Kidney (tissue), 14 donors: ENCODE measurements around the gene GABARAPL2. TPM values are rescaled to one million over a fixed set of nuclear protein-coding genes. Genes with fewer than 3 reads are reported as not detected.
A peak's percentile ranks its signal among the peaks of the same experiment; 100 is the strongest.
"Not testable (repeated sequence)": the region's sequence is repeated elsewhere in the genome, so short reads cannot be mapped to it uniquely, and the experiment has no call there.

ENCODE experiments used
- DNase-seq, 5 donors: peaks; one replicate each; pipeline ENCODE4 v3.0.0-alpha.2; 2013 to 2020
- FAIRE-seq: peaks from 2 replicates; lab custom pipeline; 2012; peaks lifted over from hg19 to GRCh38; lab: Jason Lieb, UNC
- H3K27ac ChIP-seq, 2 donors: one replicate each; pipeline ENCODE4 v1.7.0; 2013; ENCODE audit warnings: low read depth in 2 of 2, low read length in 2 of 2, inconsistent platforms in 1 of 2
- H3K27me3 ChIP-seq: one replicate; pipeline ENCODE4 v1.7.1; 2013; ENCODE audit warnings: low read length, inconsistent platforms; ENCODE audit not compliant: control insufficient read depth, insufficient read depth
- H3K36me3 ChIP-seq, 3 donors: one replicate each; pipeline versions ENCODE4 v1.7.0 to v1.7.1; 2013; ENCODE audit warnings: low read length in 3 of 3, control low read depth in 1 of 3, inconsistent platforms in 1 of 3; ENCODE audit not compliant: insufficient read depth in 3 of 3, control insufficient read depth in 2 of 3
- H3K4me1 ChIP-seq, 3 donors: one replicate each; pipeline versions ENCODE4 v1.7.0 to v1.7.1; 2013; ENCODE audit warnings: low read length in 3 of 3, inconsistent platforms in 1 of 3, low read depth in 1 of 3; ENCODE audit not compliant: control insufficient read depth in 2 of 3, insufficient read depth in 2 of 3
- H3K4me3 ChIP-seq, 3 donors: one replicate each; pipeline versions ENCODE4 v1.7.0 to v1.8.1; 2013; ENCODE audit warnings: low read length in 3 of 3, control low read depth in 1 of 3, inconsistent platforms in 1 of 3
- H3K9ac ChIP-seq, 3 donors: one replicate each; pipeline versions ENCODE4 v1.7.0 to v1.7.1; 2013; ENCODE audit warnings: low read length in 3 of 3, control low read depth in 1 of 3, inconsistent platforms in 1 of 3
- H3K9me3 ChIP-seq, 3 donors: one replicate each; pipeline versions ENCODE4 v1.7.0 to v1.7.1; 2013; ENCODE audit warnings: low read length in 3 of 3, control low read depth in 1 of 3, inconsistent platforms in 1 of 3; ENCODE audit not compliant: control insufficient read depth in 2 of 3, insufficient read depth in 1 of 3
- CTCF ChIP-seq: IDR thresholded peaks from 3 replicates; pipeline ENCODE4 v1.5.1; 2012; ENCODE audit warnings: mild to moderate bottlenecking, moderate library complexity, borderline replicate concordance; ENCODE audit not compliant: insufficient read depth; ENCODE audit errors: extremely low read depth
- intact Hi-C: fragments of 100-400 bp; cut with DNase I; formaldehyde crosslinking; loops from one replicate; pipeline ENCODE4 v1.11.1; 2022
- polyA plus RNA-seq: library from polyadenylated mRNA; stranded (reverse); fragments of 350-450 nt; fragmentation: Illumina TruSeq; extraction: RNeasy Lipid Tissue Mini Kit (QIAGEN cat#74804); gene quantifications from one replicate; pipeline ENCODE4 v1.2.3, GENCODE V29; 2014; ENCODE audit warnings: low read depth, low replicate concordance; ENCODE audit not compliant: insufficient read depth
- total RNA-seq: library from RNA; stranded (reverse); fragmentation: NEBNext Ultra II Directional; extraction: Animal tissue kit (Norgen Biotek cat#: 25700); gene quantifications from one replicate; pipeline ENCODE4 v1.2.1, GENCODE V29; 2021
- donor health status: control.
- donor health status: control.
- donor health status: control.
- donor health status: control.
- donor health status: control.
- donor health status: DM: yes; HTN: yes; CAD: no.
- donor health status: Normal renal cell carcinoma (clear cell type).

GABARAPL2 gene
- total and polyA plus RNA-seq, 2 donors from 2014 or later, result 116 to 247 TPM

- FAIRE-seq (no peak), DNase-seq (no peak)
- H3K36me3 ChIP-seq, result no peaks in the 10 kb centered on the region
- no peak overlapping the region for H3K27ac ChIP-seq
- H3K9ac ChIP-seq, result no peak overlapping the region
- H3K9me3 ChIP-seq, result no peaks in the 10 kb centered on the region
- H3K4me1 ChIP-seq, result no peaks in the 10 kb centered on the region
- intact Hi-C loops, result no loop called here
- H3K27me3 ChIP-seq, result no peaks in the 10 kb centered on the region
- TF ChIP-seq CTCF, result no peak
- no peak overlapping the region for H3K4me3 ChIP-seq
These were observed 19.9 kb upstream of the GABARAPL2 start for GRCh38 chr16:75546293-75546692.

GRCh38 chr16:75548456-75548855, 17.7 kb upstream of the GABARAPL2 start:
- intact Hi-C loops, result not testable (repeated sequence)

GRCh38 chr16:75550211-75550662, 15.9 kb upstream of the GABARAPL2 start:
- no peak overlapping the region for H3K27ac ChIP-seq
- H3K4me1 ChIP-seq, result no peaks in the 10 kb centered on the region
- no peaks in the 10 kb centered on the region for H3K36me3 ChIP-seq
- peak; percentile 35 for TF ChIP-seq CTCF
- H3K4me3 ChIP-seq, result peak overlapping the region in 1 of 3 donors; percentile 1
- FAIRE-seq (no peak), DNase-seq (peak in 1 of 5 donors; percentile 32)
- no peaks in the 10 kb centered on the region for H3K27me3 ChIP-seq
- intact Hi-C loops, result no loop called here
- no peak overlapping the region for H3K9ac ChIP-seq
- H3K9me3 ChIP-seq, result no peaks in the 10 kb centered on the region

More at GRCh38 chr16:75548456-75548855, 17.7 kb upstream of the GABARAPL2 start:
- not testable (repeated sequence) for H3K27ac ChIP-seq, H3K4me3 ChIP-seq, H3K9ac ChIP-seq, H3K36me3 ChIP-seq, H3K27me3 ChIP-seq, DNase-seq, H3K4me1 ChIP-seq, H3K9me3 ChIP-seq, FAIRE-seq

GRCh38 chr16:75552951-75553350, 13.2 kb upstream of the GABARAPL2 start:
- no peak overlapping the region for H3K4me3 ChIP-seq
- no peaks in the 10 kb centered on the region for H3K9me3 ChIP-seq
- no peaks in the 10 kb centered on the region for H3K36me3 ChIP-seq
- FAIRE-seq (no peak), DNase-seq (no peak)
- H3K4me1 ChIP-seq, result peaks cover 0 to 4% (median 0%) of the 10 kb centered on the region in 3 donors
- H3K27me3 ChIP-seq, result no peaks in the 10 kb centered on the region
- TF ChIP-seq CTCF, result no peak
- H3K9ac ChIP-seq, result no peak overlapping the region
- H3K27ac ChIP-seq, result no peak overlapping the region
- intact Hi-C loops, result no loop called here
